B cell (primary cell): Measurements from ENCODE around the gene HLCS. TPM values are rescaled to one million over a fixed set of nuclear protein-coding genes. Genes with fewer than 3 reads are reported as not detected.

ENCODE experiments used
- ATAC-seq: fragments of 200-7000 bp; cut with Tn5 transposase; one replicate; pipeline ENCODE4 v1.10.0; 2021; ENCODE audit warnings: low read depth, mild to moderate bottlenecking, moderate number of reproducible peaks, moderate library complexity
- CTCF ChIA-PET: fragments of 350-600 bp; sonication (Branson Sonifier 250); formaldehyde crosslinking; loops from one replicate; lab custom pipeline; 2021; ENCODE audit warnings: antibody characterized with exemption, inconsistent platforms; lab: Charles Lee
- POLR2A ChIA-PET: fragments of 350-600 bp; sonication (Branson Sonifier 250); formaldehyde crosslinking; loops from one replicate; lab custom pipeline; 2021; ENCODE audit warnings: antibody characterized with exemption; lab: Charles Lee
- DNase-seq: peaks from one replicate; pipeline ENCODE4 v3.0.0; 2013
- H2AFZ ChIP-seq: 2 replicates; pipeline ENCODE4 v1.6.1; 2012; ENCODE audit warnings: mild to moderate bottlenecking, low read depth, low read length; ENCODE audit not compliant: insufficient read depth, poor library complexity, severe bottlenecking
- H3K27ac ChIP-seq, 2 donors: 1 replicate in 1 of 2; 2 replicates in 1 of 2; pipeline ENCODE4 v1.5.1; 2012 to 2013; ENCODE audit warnings: low read length in 2 of 2, mild to moderate bottlenecking in 2 of 2, moderate library complexity in 1 of 2
- H3K27me3 ChIP-seq, 4 experiments: fragments of 200-600 bp in 1 of 4; sonication (generic) in 1 of 4; replicated peaks in 1 of 4; 1 replicate in 2 of 4; 2 replicates in 2 of 4; pipeline versions ENCODE4 v1.6.1 to v1.7.0; 2013 to 2016; ENCODE audit warnings: low read length in 3 of 4, mild to moderate bottlenecking in 2 of 4, mixed read lengths in 1 of 4, moderate library complexity in 1 of 4; ENCODE audit not compliant: insufficient read depth in 4 of 4, control insufficient read depth in 3 of 4; ENCODE audit errors: control extremely low read depth in 1 of 4
- H3K36me3 ChIP-seq, 2 experiments: replicated peaks in 1 of 2; 1 replicate in 1 of 2; 2 replicates in 1 of 2; pipeline versions ENCODE4 v1.6.1 to v1.7.1; 2013; ENCODE audit warnings: low read length in 1 of 2; ENCODE audit not compliant: insufficient read depth in 2 of 2, control insufficient read depth in 1 of 2; ENCODE audit errors: control extremely low read depth in 1 of 2, extremely low read depth in 1 of 2
- H3K4me1 ChIP-seq, 2 donors: fragments of 200-600 bp in 1 of 2; sonication (generic) in 1 of 2; 1 replicate in 1 of 2; 2 replicates in 1 of 2; pipeline versions ENCODE4 v1.5.1 to v1.6.1; 2013 to 2017; ENCODE audit warnings: low read length in 2 of 2; ENCODE audit not compliant: control insufficient read depth in 2 of 2, insufficient read depth in 2 of 2
- H3K4me2 ChIP-seq: replicated peaks from 2 replicates; pipeline ENCODE3; 2012; ENCODE audit warnings: mild to moderate bottlenecking, low read depth, low read length; ENCODE audit not compliant: poor library complexity, severe bottlenecking
- H3K4me3 ChIP-seq, 5 experiments: fragments of 200-600 bp in 1 of 5; sonication (generic) in 1 of 5; 1 replicate in 3 of 5; 2 replicates in 2 of 5; pipeline versions ENCODE4 v1.5.1 to v1.7.0; 2011 to 2016; ENCODE audit warnings: low read length in 4 of 5, mild to moderate bottlenecking in 4 of 5, low read depth in 2 of 5, control low read depth in 1 of 5, moderate library complexity in 1 of 5; ENCODE audit not compliant: insufficient read depth in 1 of 5; ENCODE audit errors: control extremely low read depth in 1 of 5, extremely low read depth in 1 of 5
- H3K79me2 ChIP-seq: fragments of 200-600 bp; sonication (generic); one replicate; pipeline ENCODE4 v1.6.0; 2016; ENCODE audit warnings: low read length; ENCODE audit not compliant: control insufficient read depth, insufficient read depth
- H3K9ac ChIP-seq: fragments of 200-600 bp; sonication (generic); 2 replicates; pipeline ENCODE4 v1.6.1; 2017; ENCODE audit warnings: mild to moderate bottlenecking, low read length, moderate library complexity
- H3K9me3 ChIP-seq, 3 donors: one replicate each; pipeline versions ENCODE4 v1.6.1 to v1.7.1; 2013; ENCODE audit warnings: low read length in 2 of 3; ENCODE audit not compliant: control insufficient read depth in 2 of 3, insufficient read depth in 1 of 3; ENCODE audit errors: control extremely low read depth in 1 of 3
- H4K20me1 ChIP-seq: 2 replicates; pipeline ENCODE4 v1.6.0; 2012; ENCODE audit warnings: mild to moderate bottlenecking, low read length; ENCODE audit not compliant: insufficient read depth, control insufficient read depth, poor library complexity, severe bottlenecking
- H3K27ac Mint-ChIP-seq: one replicate; pipeline ENCODE4 v1.8.0; 2021; ENCODE audit warnings: mixed read lengths
- H3K27me3 Mint-ChIP-seq: one replicate; pipeline ENCODE4 v1.8.0; 2021; ENCODE audit warnings: mixed read lengths
- H3K4me1 Mint-ChIP-seq: one replicate; pipeline ENCODE4 v1.8.0; 2021; ENCODE audit warnings: mixed read lengths
- H3K4me3 Mint-ChIP-seq: one replicate; pipeline ENCODE4 v1.8.0; 2021; ENCODE audit warnings: mixed read lengths
- H3K9me3 Mint-ChIP-seq: one replicate; pipeline ENCODE4 v1.8.0; 2022; ENCODE audit warnings: mixed read lengths; ENCODE audit not compliant: insufficient read depth
- CTCF ChIP-seq: fragments of 200-600 bp; IDR thresholded peaks from one replicate; pipeline ENCODE4 v1.8.0; 2022; ENCODE audit warnings: antibody characterized with exemption, mild to moderate bottlenecking
- EZH2 ChIP-seq: IDR thresholded peaks from 2 replicates; pipeline ENCODE4 v1.6.1; 2012; ENCODE audit warnings: borderline replicate concordance, low read depth, mild to moderate bottlenecking, moderate library complexity, low read length; ENCODE audit not compliant: insufficient read depth, poor library complexity, severe bottlenecking
- WGBS: methylation state at CpG from one replicate; pipeline ENCODE4 v1.1.5; 2013; ENCODE audit warnings: missing lambda C conversion rate; ENCODE audit not compliant: insufficient coverage; 5-methylcytosine and 5-hydroxymethylcytosine counted together
- intact Hi-C: fragments of 100-400 bp; cut with micrococcal nuclease; formaldehyde crosslinking; loops from one replicate; pipeline ENCODE4 v1.10.0; 2022
- polyA plus RNA-seq: library from polyadenylated mRNA; depleted of rRNA; stranded (reverse); fragments of >200 nt; gene quantifications from 2 replicates; pipeline ENCODE4 v1.2.3, GENCODE V29; 2012
- total RNA-seq, 2 donors: library from RNA; stranded (reverse); fragments of 120-200 nt in 1 of 2; gene quantifications; 1 replicate in 1 of 2; 2 replicates in 1 of 2; pipeline versions ENCODE4 v1.2.3 to v1.2.4, GENCODE V29; 2013 to 2022

The HLCS gene
- total and polyA plus RNA-seq, 2 donors (not counting 1 experiment from before 2014, with no cell fraction given) = 4.4 to 14.7 TPM

GRCh38 chr21:36864974-36865373, 101.5 kb downstream of the HLCS start:
- no peak for ATAC-seq
- intact Hi-C loops = no loop called here
- no peaks in the 10 kb centered on the region for H3K27me3 Mint-ChIP-seq
- no peaks in the 10 kb centered on the region for H3K9me3 Mint-ChIP-seq
- H3K9me3 ChIP-seq = peaks cover 0 to 3% (median 1%) of the 10 kb centered on the region in 3 donors
- TF ChIP-seq EZH2 = no peak
- no peak for TF ChIP-seq CTCF
- no peaks in the 10 kb centered on the region for H4K20me1 ChIP-seq
- H3K4me3 Mint-ChIP-seq = no peak overlapping the region
- POLR2A ChIA-PET = no interaction called here
- no peak overlapping the region for H3K27ac ChIP-seq
- H3K4me2 ChIP-seq = no peak overlapping the region
- no peak overlapping the region for H3K9ac ChIP-seq
- H3K4me1 ChIP-seq = peaks cover 3 to 6% of the 10 kb centered on the region in 2 donors
- H3K79me2 ChIP-seq = no peaks in the 10 kb centered on the region
- no peaks in the 10 kb centered on the region for H3K27me3 ChIP-seq
- CTCF ChIA-PET = no interaction called here
- no peak for DNase-seq
- no CpG with 5 or more reads among the region's 10 CpGs for WGBS
- H3K4me3 ChIP-seq = no peak overlapping the region
- no peak overlapping the region for H3K27ac Mint-ChIP-seq
- H2AFZ ChIP-seq = no peak overlapping the region
- peaks cover 20% of the 10 kb centered on the region for H3K4me1 Mint-ChIP-seq
- H3K36me3 ChIP-seq = no peaks in the 10 kb centered on the region

GRCh38 chr21:36863260-36863659, 103.2 kb downstream of the HLCS start:
- Mint-ChIP-seq H3K27me3 (no peaks in the 10 kb centered on the region), H3K4me3 (no peak overlapping the region), H3K9me3 (no peaks in the 10 kb centered on the region), H3K27ac (no peak overlapping the region), H3K4me1 (peaks cover 24% of the 10 kb centered on the region)
- WGBS = 91% methylated on average over 3 of the region's 4 CpGs
- Histone ChIP-seq H2AFZ (no peak overlapping the region), H3K79me2 (no peaks in the 10 kb centered on the region), H3K4me2 (no peak overlapping the region), H3K9ac (no peak overlapping the region), H4K20me1 (no peaks in the 10 kb centered on the region), H3K27me3 (no peaks in the 10 kb centered on the region), H3K9me3 (peaks cover 0 to 3% (median 1%) of the 10 kb centered on the region in 3 donors), H3K4me3 (no peak overlapping the region), H3K4me1 (peaks cover 6% of the 10 kb centered on the region in 2 donors), H3K27ac (no peak overlapping the region), H3K36me3 (no peaks in the 10 kb centered on the region)
- POLR2A ChIA-PET = no interaction called here
- CTCF ChIA-PET = no interaction called here
- TF ChIP-seq CTCF (no peak), EZH2 (no peak)
- ATAC-seq (no peak), DNase-seq (no peak)
- intact Hi-C loops = no loop called here
